Subcutaneous adipose tissue (tissue), 4 donors: ENCODE results near the gene KLF15. TPM values are rescaled to one million over a fixed set of nuclear protein-coding genes. Genes with fewer than 3 reads are reported as not detected.

Source experiments
- total RNA-seq, 4 donors: library from RNA; depleted of rRNA; stranded (reverse); fragments of >200 nt; gene quantifications; one replicate each; pipeline ENCODE4 v1.1.0, GENCODE V29; 2016
- TF ChIP-seq, protein P1 (sequence below): fragments of 450-650 bp; IDR thresholded peaks from one replicate; pipeline ENCODE4 v1.5.1; 2016; ENCODE audit warnings: low read depth, mild to moderate bottlenecking, control low read depth, antibody characterized with exemption, moderate library complexity

KLF15 gene
- total RNA-seq = 100 to 1,000 TPM in 1 of 4 donors, 10 to 100 TPM in 3; 51.3 to 147 (median 73.0) TPM

DNA sequence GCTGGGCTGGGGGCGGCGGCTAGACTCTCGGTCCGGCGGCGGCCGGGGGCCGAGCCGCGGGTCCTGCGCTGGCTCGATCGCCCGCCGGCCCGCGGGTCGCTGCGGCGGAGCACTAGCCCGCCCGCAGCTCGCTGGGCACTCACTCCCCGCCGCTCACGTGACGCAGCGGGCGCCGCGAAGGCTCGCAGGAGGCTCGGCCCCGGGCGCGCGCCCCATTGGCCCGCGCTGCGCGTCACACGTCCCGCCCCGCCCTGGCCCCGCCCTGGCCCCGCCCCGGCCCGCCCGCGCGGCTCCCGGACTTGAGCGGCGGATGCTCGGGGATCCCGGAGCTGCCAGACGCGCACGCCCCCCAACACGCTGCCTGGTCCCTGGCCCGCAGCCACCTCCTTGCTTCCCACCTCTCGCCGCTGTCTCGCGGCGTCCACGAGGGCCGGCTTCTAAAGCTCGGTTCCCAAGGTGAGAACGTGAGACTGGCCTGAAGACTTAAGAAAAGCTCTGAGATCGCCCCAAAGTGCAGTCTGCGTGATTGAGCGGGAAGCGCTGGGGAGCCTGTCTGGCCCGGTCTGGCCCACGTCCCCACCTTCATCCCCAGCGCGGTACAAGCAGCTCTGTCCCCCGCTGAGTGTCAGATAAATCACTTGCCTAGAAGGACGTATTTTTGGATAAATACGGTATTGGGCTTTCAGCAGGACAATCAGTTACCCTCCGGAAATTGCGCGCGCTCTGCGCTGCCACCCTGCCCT is at the start of gene KLF15:
KLF15 (minus strand) TSS at position 114 of the 743 bp plus-strand sequence. CDS start 4,486 bp downstream, outside the sequence.
- TF ChIP-seq, protein P1, sequence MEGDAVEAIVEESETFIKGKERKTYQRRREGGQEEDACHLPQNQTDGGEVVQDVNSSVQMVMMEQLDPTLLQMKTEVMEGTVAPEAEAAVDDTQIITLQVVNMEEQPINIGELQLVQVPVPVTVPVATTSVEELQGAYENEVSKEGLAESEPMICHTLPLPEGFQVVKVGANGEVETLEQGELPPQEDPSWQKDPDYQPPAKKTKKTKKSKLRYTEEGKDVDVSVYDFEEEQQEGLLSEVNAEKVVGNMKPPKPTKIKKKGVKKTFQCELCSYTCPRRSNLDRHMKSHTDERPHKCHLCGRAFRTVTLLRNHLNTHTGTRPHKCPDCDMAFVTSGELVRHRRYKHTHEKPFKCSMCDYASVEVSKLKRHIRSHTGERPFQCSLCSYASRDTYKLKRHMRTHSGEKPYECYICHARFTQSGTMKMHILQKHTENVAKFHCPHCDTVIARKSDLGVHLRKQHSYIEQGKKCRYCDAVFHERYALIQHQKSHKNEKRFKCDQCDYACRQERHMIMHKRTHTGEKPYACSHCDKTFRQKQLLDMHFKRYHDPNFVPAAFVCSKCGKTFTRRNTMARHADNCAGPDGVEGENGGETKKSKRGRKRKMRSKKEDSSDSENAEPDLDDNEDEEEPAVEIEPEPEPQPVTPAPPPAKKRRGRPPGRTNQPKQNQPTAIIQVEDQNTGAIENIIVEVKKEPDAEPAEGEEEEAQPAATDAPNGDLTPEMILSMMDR = no peak

DNA sequence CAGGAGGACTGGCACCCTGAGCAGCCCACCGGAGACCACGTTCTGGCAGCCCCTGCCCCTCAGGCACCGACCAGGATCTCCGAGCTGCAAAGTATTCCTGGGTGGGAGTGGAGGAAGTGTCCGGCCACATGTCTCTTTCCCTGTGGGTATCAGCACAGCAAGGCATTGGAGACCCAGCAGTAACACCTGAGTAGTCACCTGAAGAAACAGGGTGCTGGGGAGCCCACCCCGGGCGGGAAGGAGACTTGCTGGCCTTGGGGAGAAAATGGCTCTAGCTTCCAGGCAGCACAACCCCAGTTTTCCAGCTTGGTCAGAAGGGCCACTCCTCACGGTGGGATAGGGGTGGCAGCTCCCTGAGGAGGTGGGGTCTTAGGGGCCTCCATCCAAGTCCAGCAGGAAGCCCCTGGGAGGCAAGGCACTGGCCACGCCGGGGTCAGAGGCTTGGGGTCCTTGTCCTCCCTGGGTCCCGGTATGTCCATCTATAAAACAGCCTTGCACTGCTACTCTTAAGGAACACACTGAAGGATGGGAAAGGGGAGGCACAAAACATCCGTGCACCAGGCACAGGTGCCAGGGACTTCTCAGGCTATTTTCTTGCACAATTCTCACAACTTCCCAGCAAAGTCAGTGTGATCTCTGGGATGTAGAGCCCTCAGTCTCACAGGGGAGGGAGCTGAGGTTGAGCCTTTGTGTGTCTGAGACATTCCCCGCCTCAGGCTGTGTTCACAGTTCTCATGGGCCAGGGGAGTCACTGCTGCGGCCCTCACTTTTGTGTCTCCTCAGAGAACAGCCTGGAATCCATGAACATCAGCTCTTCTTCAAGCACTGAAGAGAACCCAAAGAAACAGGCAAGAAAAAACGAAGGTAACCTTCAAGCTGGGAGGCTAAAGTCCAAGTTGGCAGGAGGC is 49.4 kb upstream of the KLF15 start:
- TF ChIP-seq, protein P1 = no peak

DNA sequence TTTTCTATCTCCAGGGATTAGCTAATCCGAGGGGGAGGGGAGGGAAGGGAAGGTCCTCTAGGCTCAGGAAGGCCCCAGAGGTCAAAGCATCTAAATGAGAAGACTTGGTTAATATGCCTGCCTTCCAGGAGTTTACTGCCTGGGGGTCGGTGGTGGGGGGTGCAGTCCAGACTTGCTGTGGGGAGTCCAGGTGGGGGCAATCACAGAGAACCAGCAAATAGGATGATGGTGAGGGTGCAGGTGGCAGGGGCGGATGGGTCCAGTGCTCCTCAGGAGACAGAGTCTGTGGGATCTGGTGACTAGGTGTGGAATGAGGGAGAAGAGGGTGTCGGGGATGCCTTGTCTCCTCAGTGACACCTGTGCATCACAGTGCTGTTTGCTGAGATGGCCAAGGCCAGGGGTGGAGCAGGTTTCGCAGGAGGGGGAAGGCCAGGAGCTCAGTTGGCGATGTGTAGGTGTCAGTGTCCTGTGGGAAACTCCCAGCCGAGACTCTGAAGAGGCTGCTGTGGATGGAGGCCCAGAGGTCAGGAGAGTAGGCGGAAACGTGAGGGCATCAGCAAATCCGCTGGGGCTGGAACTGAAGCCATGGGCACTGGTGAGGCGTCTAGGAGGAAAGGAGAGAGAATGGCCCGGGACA is 45.6 kb upstream of the KLF15 start:
- TF ChIP-seq, protein P1 = no peak

DNA sequence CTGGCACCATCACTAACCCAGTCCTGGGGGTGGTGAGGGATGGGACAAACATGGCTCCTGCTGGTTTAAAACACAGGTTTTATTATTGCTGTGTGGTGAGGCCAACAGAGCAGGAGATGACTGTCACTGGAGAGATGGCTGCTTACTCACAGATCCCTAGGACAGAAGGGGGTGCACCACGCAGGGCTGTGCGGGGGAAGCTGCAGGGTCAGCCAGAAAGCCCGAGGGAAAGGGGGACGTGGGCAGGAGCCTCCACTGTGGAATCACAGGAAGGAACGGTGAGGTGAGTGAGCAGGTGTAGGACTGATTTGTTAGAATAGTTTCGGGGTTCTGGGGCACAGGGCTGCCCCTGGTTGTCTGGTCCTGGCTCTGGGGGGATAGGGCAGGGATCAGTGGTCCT is 45.0 kb upstream of the KLF15 start:
- TF ChIP-seq, protein P1 = no peak

DNA sequence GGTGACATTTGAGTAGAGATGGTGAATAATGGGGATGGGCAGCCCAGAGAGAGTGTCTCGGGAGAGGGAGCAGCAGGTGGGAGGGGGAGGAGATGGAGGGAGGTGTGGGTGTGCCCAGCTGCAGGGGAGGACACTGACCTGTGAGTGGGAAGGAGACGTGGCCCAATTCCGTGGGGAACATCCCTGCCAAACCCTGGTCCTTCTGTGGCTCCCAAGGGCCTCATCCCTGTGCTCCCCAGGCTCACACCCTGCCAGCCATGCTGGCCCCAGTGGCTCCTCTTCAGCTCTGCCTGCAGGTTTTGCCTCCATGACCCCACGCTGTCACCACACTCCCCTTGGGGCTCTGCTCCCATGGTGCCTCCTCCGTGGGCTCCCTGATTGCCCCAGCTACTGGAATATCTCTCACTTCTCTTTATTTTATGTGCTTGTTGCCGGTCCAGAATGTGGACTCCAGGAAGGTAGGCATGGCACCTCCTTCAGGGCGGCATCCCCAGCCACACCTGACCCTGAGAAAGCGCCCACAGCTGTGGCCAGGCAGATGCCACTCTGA is 44.5 kb upstream of the KLF15 start:
- TF ChIP-seq, protein P1 = no peak

DNA sequence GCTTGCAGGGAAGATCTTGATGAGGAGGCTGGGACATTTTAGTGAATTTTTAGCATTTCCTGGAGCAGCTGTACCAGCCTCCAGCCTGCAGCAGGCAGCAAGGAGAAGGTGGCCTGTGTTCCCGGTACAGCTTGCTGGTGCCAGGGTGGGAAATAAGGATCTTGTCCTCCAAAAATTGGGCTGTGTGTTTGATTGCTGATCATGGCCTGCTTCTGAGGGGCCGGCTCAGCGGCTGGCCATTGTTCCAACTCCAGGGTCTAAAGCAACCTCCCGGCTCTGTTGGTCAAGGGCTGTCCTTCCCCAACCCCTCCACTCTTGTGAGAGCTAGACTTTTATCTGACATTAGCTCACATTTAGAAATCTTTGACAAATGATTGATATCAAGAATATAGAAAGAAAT is 42.5 kb upstream of the KLF15 start:
- TF ChIP-seq, protein P1 = no peak
